GM12873 (cell line): ENCODE data around the gene NEO1.

Experiments used
- TF ChIP-seq, protein P1 (sequence below): IDR thresholded peaks from 2 replicates; pipeline ENCODE4 v1.5.1; 2012; ENCODE audit warnings: low read depth, mild to moderate bottlenecking, moderate library complexity, low read length, control low read depth; ENCODE audit not compliant: insufficient read depth; ENCODE audit errors: missing control alignments

Gene NEO1

GRCh38 chr15:73227433-73228056 is 175.3 kb downstream of the NEO1 start:
- TF ChIP-seq, protein P1, sequence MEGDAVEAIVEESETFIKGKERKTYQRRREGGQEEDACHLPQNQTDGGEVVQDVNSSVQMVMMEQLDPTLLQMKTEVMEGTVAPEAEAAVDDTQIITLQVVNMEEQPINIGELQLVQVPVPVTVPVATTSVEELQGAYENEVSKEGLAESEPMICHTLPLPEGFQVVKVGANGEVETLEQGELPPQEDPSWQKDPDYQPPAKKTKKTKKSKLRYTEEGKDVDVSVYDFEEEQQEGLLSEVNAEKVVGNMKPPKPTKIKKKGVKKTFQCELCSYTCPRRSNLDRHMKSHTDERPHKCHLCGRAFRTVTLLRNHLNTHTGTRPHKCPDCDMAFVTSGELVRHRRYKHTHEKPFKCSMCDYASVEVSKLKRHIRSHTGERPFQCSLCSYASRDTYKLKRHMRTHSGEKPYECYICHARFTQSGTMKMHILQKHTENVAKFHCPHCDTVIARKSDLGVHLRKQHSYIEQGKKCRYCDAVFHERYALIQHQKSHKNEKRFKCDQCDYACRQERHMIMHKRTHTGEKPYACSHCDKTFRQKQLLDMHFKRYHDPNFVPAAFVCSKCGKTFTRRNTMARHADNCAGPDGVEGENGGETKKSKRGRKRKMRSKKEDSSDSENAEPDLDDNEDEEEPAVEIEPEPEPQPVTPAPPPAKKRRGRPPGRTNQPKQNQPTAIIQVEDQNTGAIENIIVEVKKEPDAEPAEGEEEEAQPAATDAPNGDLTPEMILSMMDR: no peak

GRCh38 chr15:73228128-73228646 is 175.9 kb downstream of the NEO1 start:
- TF ChIP-seq, protein P1: no peak

DNA sequence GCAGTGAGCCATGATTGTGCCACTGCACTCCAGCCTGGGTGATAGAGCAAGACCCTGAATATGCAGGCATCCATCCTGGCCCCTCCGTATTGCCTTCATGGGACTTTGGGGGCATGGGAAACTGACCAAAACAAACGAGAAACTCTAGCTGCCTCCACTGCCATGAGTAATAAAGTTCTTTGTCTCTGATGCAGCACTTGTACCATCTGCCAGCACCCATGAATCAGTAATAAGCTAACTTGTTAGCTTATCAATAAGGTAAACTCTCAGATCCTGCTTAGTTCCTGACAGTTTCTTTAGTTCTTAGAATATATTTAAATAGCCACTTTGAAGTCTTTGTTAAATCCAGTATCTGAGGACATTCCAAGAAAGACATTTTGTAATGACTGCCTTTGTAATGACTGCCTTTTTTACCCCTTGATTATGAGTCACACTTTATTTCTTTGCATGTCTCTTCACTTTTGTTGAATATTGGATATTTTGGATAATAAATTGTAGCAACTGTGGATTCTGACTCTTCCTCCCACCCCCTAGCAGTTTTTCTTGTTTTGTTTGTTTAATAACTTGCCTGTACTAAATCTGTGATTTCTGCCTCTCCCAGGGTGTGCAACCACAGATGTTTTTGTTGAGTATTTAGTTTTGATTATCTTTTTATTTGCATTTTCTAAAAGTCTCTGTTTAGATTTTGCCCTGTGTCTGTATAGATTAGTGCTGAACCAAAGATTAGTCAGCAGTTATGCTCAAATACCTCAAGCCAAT is 179.6 kb downstream of the NEO1 start:
- TF ChIP-seq, protein P1: no peak

- TF ChIP-seq, protein P1: no peak
Measured at GRCh38 chr15:73232776-73233175, 180.5 kb downstream of the NEO1 start.

DNA sequence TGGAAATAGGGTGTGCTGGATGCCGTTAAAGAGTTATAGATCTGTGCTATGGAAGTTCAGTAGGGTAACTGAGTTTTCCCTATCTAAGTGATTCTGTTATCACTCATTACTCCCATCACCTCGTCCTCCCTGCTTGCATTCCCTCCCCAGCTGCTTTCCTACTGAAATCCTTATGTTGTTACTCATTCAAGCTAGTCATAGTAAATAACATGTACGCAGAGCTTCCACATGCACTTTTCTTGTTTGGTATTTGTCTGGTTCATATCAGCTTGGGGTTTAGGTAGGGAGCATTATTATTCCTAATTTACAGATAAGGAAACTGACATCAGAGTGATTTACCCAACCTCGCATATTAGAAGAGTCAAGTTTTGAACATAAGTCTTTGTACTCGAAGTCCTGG is 181.4 kb downstream of the NEO1 start:
- TF ChIP-seq, protein P1: no peak

GRCh38 chr15:73237910-73238309 is 185.6 kb downstream of the NEO1 start:
- TF ChIP-seq, protein P1: no peak

DNA sequence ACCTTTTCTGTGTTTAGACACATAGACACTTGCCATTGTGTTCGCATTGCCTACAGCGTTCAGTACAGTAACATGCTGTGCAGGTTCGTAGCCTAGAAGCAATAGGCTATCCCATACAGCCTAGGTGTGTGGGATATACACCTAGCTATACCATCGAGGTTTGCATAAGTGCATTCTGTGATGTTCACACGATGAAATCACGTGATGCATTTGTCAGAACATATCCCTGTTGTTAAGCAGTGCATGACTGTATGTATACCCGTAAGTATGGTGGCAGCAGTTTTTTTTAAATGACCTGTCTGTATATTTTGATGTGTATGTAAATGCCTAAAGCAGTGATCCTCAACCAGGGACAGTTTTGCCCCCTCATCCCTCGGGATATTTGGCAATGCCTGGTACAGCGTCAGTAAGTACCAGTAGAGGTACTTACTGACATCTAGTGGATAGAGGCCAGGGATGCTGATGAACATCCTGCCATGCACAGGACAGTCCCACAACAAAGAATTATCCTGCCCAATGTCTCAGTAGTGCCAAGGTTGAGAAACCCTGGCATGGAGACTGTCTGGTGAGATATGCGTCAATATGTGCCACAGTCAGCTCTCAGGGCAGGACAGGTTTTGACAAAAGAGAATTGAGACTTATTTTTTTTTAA is 187.4 kb downstream of the NEO1 start:
- TF ChIP-seq, protein P1: peak; percentile 18
